Hair follicle dermal papilla cell (primary cell): Measurements from ENCODE around the gene CHMP1B. TPM values are rescaled to one million over a fixed set of nuclear protein-coding genes. Genes with fewer than 3 reads are reported as not detected.

ENCODE experiments used
- total RNA-seq: library from RNA; depleted of rRNA; stranded (reverse); fragments of >200 nt; gene quantifications from 2 replicates; pipeline ENCODE4 v1.2.3, GENCODE V29; 2012

The CHMP1B gene, protein sequence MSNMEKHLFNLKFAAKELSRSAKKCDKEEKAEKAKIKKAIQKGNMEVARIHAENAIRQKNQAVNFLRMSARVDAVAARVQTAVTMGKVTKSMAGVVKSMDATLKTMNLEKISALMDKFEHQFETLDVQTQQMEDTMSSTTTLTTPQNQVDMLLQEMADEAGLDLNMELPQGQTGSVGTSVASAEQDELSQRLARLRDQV
- 39.4 and 47.0 TPM in 2 replicates for total RNA-seq

DNA sequence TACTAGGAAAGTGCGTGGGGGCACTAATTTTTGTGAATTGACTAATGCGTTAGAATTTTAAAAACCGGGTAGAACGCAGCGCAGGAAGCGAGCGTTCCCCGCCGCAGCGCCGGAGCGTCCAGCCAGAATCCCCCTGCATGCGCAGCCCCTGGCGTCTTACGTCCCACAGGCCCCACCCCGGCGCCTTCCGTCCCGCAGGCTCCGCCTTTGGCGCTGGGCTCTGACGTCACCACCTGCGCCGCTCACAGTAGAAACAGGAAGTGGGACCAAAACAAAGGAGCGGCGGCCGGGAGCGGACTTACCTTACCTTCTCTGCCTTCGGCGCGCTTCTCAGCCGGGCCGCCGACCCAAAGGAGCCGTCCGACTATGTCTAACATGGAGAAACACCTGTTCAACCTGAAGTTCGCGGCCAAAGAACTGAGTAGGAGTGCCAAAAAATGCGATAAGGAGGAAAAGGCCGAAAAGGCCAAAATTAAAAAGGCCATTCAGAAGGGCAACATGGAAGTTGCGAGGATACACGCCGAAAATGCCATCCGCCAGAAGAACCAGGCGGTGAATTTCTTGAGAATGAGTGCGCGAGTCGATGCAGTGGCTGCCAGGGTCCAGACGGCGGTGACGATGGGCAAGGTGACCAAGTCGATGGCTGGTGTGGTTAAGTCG, at the start of gene CHMP1B:
CHMP1B (plus strand) TSS at position 268 of the 660 bp plus-strand sequence; CDS start at position 367, 99 bp downstream.

Other genes with a start within 250 kb of the CHMP1B start
- gene SLC35G4, start 241.8 kb upstream of the CHMP1B start, total RNA-seq = not detected in 2 replicates
- gene GNAL, start 162.1 kb upstream of the CHMP1B start, total RNA-seq = 0.85 and 1.3 TPM in 2 replicates
- gene MPPE1, start 56.9 kb downstream of the CHMP1B start, total RNA-seq = 27.7 and 31.3 TPM in 2 replicates
- gene IMPA2, start 130.1 kb downstream of the CHMP1B start, total RNA-seq = 29.3 and 34.7 TPM in 2 replicates
- gene ANKRD62, start 242.4 kb downstream of the CHMP1B start, total RNA-seq = not detected in 2 replicates